ENCODE results near the gene GALNT15. TPM values are rescaled to one million over a fixed set of nuclear protein-coding genes. Genes with fewer than 3 reads are reported as not detected.

The GALNT15 gene
- total and polyA plus RNA-seq, 12 donors, result 2.9 to 22.8 (median 12.8) TPM

DNA sequence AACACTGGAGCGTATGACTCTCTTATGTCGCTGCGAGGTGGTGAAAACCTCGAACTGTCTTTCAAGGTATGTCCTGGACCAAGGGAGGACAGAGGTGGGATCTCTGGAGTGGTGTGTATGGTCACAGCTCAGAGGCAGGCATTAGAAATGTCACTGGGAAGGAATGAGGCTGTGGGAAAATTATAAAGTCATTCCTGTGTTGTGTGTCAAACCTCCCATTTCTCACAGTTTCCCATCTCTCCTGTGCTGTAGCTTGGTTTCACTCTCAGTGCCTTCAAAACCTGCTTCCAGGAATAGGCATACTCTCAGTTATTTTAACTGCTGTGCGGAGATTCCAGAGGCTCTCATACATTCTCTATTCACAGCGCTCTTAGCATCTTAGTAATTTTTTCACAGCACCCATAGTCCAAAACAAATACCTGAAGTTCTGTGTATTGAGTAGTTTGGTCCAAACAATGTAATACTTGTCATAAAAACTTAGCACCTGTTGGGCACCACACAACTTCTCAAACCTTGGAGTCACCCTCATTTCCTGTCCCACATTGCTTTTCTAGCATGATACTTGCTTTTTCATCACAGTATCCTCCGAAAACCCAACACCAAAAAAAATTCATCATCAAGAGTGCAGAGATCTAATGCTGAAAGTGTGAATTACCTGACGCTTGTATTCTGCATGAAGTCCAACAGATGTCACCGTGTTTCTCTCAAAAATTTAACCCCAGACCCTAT lies 36.9 kb downstream of the GALNT15 start:
- WGBS, 4 donors, result 78 to 90% (median 87%) methylated on average over 6 to 9 of the region's 9 CpGs
- H3K27me3 ChIP-seq, result no peaks in the 10 kb centered on the region
- TF ChIP-seq, protein P1, sequence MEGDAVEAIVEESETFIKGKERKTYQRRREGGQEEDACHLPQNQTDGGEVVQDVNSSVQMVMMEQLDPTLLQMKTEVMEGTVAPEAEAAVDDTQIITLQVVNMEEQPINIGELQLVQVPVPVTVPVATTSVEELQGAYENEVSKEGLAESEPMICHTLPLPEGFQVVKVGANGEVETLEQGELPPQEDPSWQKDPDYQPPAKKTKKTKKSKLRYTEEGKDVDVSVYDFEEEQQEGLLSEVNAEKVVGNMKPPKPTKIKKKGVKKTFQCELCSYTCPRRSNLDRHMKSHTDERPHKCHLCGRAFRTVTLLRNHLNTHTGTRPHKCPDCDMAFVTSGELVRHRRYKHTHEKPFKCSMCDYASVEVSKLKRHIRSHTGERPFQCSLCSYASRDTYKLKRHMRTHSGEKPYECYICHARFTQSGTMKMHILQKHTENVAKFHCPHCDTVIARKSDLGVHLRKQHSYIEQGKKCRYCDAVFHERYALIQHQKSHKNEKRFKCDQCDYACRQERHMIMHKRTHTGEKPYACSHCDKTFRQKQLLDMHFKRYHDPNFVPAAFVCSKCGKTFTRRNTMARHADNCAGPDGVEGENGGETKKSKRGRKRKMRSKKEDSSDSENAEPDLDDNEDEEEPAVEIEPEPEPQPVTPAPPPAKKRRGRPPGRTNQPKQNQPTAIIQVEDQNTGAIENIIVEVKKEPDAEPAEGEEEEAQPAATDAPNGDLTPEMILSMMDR (IDR thresholded peaks at IDR 0.05), result no peak
- no peak for TF ChIP-seq POLR2A (IDR thresholded peaks at IDR 0.05)
- no peak for DNase-seq
- H3K4me1 ChIP-seq (replicated peaks in 1 of 2), result no peaks in the 10 kb centered on the region
- no peaks in the 10 kb centered on the region for H3K9me3 ChIP-seq (replicated peaks in 1 of 3)
- no peaks in the 10 kb centered on the region for H3K36me3 ChIP-seq (replicated peaks in 1 of 2)
- intact Hi-C loops (cut with DNase I), result no loop called here
- no peak overlapping the region for H3K27ac ChIP-seq
- H3K4me3 ChIP-seq, result no peak overlapping the region

DNA sequence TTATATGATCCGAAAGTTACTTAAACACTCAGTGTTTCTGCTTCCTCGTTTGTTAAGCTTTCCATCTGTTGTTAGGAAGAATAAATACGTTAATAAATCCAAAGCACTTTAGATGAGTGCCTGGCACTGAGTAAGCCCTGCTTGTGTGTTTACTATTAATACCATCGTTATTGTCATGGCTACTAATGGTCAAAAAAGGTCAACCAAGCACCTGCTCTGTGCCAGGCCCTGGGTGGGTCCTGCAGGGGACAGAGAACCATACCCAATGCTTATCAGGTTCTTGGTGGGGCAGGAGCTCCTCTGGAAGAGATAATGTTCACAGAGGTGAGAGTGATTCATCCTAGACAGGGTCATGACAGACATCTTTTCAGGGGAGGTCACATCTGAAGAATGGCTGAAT lies 39.9 kb downstream of the GALNT15 start:
- WGBS, 4 donors, result 67 to 89% (median 82%) methylated on average over 4 of the region's 4 CpGs
- intact Hi-C loops (cut with DNase I), result no loop called here
- TF ChIP-seq POLR2A (IDR thresholded peaks at IDR 0.05), result no peak
- TF ChIP-seq, protein P1 (IDR thresholded peaks at IDR 0.05), result no peak
- Histone ChIP-seq H3K36me3 (replicated peaks in 1 of 2) (no peaks in the 10 kb centered on the region), H3K4me3 (no peak overlapping the region), H3K27me3 (no peaks in the 10 kb centered on the region), H3K4me1 (replicated peaks in 1 of 2) (peaks cover 0 to 10% of the 10 kb centered on the region in 2 donors), H3K9me3 (replicated peaks in 1 of 3) (no peaks in the 10 kb centered on the region), H3K27ac (no peak overlapping the region)
- DNase-seq, result no peak

DNA sequence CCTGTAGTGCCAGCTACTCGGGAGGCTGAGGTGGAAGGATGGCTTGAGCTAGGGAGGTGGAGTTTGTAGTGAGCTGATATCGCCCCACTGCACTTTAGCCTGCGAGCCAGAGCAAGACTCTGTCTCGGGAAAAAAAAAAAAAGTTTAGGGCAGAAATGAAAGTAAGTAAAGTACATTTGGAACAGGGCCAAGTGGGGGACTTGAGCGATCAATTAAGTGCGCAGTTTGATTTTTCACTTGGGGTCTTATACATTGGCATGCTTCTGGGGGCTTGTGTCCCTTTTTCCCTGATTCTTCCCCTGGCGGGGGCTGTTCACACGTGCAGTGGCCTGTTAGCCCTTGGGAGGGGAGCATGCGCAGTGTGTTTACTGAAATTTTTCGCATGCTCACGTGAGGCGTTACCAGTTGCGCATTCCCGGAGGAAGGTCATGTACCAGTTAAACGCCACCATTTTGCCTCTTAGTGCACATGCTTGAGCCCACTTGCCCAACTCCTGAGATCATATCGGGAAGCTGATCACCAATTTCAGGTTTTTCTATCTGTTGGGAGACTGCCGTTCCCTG lies 42.0 kb downstream of the GALNT15 start:
- TF ChIP-seq POLR2A (IDR thresholded peaks at IDR 0.05), result no peak
- TF ChIP-seq, protein P1 (IDR thresholded peaks at IDR 0.05), result no peak
- Histone ChIP-seq H3K9me3 (replicated peaks in 1 of 3) (no peaks in the 10 kb centered on the region), H3K36me3 (replicated peaks in 1 of 2) (no peaks in the 10 kb centered on the region), H3K27ac (no peak overlapping the region), H3K4me1 (replicated peaks in 1 of 2) (peaks cover 0 to 10% of the 10 kb centered on the region in 2 donors), H3K27me3 (no peaks in the 10 kb centered on the region), H3K4me3 (no peak overlapping the region)
- 88 to 94% (median 92%) methylated on average over 14 to 17 of the region's 17 CpGs for WGBS, 4 donors
- intact Hi-C loops (cut with DNase I), result no loop called here
- no peak for DNase-seq

DNA sequence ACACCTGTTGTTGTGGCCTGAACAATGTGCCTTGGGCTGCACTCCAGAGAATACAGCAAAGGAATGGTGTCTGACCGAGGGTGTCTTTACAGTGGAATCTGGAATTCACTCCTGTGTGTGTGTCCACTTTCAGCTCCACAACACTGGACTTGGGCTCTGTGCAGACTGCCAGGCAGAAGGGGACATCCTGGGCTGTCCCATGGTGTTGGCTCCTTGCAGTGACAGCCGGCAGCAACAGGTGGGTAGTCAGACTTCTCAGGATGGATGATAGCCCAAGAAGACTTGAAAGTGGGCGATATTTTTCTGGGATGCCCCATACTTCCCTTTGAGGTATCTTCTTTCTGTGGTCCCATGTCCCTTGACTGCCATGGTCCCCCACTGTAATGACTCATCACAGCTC lies 45.3 kb downstream of the GALNT15 start:
- no peak for DNase-seq
- intact Hi-C loops (cut with DNase I), result no loop called here

More for the DNA sequence above, 45.3 kb downstream of the GALNT15 start:
- no peak overlapping the region for H3K27ac ChIP-seq
- no peaks in the 10 kb centered on the region for H3K9me3 ChIP-seq (replicated peaks in 1 of 3)
- H3K27me3 ChIP-seq, result no peaks in the 10 kb centered on the region
- H3K36me3 ChIP-seq (replicated peaks in 1 of 2), result no peaks in the 10 kb centered on the region
- no peak overlapping the region for H3K4me3 ChIP-seq
- peaks cover 0 to 10% of the 10 kb centered on the region in 2 donors for H3K4me1 ChIP-seq (replicated peaks in 1 of 2)
- no peak for TF ChIP-seq POLR2A (IDR thresholded peaks at IDR 0.05)
- TF ChIP-seq, protein P1 (IDR thresholded peaks at IDR 0.05), result no peak
- 90 to 100% (median 92%) methylated on average over 1 to 3 of the region's 3 CpGs for WGBS, 4 donors
